HK-2 (cell line): ENCODE results near the gene CCDC59.

Experiments
- DNase-seq: peaks from one replicate; pipeline ENCODE4 v3.0.0-alpha.2; 2018; ENCODE audit not compliant: unreplicated experiment

The CCDC59 gene

DNA sequence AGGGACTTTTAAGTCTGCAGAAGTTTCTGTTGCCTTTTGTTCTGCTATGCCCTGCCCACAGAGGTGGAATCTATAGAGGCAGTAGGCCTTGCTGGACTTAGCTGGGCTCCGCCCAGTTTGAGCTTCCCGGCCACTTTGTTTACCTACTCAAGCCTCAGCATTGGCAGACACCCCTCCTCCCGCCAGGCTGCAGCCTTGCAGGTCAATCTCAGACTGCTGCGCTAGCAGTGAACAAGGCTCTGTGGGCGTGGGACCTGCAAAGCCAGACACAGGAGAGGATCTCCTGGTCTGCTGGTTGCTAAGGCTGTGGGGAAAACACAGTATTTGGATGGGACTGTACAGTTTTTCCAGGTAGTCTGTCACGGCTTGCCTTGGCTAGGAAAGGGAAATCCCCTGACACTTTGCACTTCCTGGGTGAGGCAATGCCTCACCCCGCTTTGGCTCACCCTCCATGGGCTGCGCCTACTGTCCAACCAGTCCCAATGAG lies 43.7 kb downstream of the CCDC59 start:
- DNase-seq: no peak
